HG03045 (cell line): ENCODE measurements around the gene JPH3.

Experiments
- ATAC-seq: cut with Tn5 transposase; IDR thresholded peaks from one replicate; pipeline ENCODE4 v1.9.1; 2021; ENCODE audit warnings: mild to moderate bottlenecking, moderate library complexity; ENCODE audit not compliant: unreplicated experiment

The JPH3 gene

GRCh38 chr16:87602001-87602775 is at the start of gene JPH3:
TSS of gene JPH3 (plus strand) at chr16:87602508. CDS start at chr16:87603147, 639 bp downstream.
- ATAC-seq = no peak

- no peak for ATAC-seq
Observed at GRCh38 chr16:87552772-87553573, 49.3 kb upstream of the JPH3 start.

GRCh38 chr16:87554754-87555427 is 47.4 kb upstream of the JPH3 start:
- ATAC-seq = no peak

DNA sequence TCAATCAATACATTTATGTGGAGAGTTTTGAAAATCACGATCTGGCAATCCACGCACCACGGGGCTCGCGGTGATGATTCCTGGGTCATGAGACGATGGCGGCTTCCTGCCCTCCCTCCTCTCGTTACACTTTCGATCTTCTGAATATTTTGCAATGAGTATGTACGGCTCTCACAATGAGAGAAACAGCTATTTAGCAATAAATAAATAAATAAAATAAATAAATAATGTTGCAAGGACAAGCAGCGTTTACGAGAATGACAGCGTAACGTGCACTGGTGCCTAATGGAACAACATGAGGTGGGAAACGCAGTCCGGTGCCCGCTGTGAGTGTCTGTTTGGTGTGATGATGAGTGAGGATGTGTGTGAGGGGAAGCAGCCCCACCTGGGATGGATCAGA is 46.7 kb upstream of the JPH3 start:
- ATAC-seq = no peak

DNA sequence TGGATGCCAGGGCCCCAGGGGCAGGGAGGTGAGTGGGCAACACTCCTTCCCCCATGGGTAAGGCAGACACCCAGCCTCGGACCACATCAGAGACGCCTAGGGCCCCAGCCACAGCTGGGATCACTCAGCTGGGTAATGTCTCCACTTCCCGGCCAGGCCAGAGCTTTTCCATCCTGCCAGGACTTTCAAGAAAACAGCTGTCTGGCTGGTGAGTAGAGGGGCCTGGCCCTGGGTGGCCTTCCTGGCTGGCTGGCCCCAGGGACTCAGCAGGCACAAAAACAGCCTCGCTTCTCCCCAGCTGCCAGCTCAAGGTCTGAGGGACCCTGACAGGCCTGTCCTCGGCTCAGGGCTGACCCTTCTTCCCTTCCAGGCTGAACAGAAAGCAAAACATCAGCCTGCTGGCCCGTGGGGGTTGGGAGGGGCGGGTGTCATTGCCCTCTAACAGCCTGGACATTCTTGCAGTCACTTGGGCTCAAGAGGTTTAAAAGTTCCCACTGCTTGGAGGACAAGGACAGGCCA is 45.3 kb upstream of the JPH3 start:
- no peak for ATAC-seq

DNA sequence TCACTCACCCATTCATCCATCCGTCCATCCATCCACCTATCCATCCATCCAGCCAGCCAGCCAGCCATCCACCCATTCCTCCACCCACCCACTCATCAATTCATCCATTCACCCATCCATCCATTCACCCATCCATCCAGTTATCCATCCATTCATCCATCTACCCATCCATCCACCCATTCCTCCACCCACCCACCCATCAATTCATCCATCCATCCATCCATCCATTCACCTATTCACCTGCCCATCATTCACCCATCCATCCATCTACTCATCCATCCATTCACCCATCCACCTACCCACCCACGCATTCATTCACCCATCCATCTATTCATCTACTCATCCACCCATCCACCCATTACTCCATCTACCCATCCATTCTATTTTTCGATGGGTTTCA is 43.6 kb upstream of the JPH3 start:
- ATAC-seq = no peak

DNA sequence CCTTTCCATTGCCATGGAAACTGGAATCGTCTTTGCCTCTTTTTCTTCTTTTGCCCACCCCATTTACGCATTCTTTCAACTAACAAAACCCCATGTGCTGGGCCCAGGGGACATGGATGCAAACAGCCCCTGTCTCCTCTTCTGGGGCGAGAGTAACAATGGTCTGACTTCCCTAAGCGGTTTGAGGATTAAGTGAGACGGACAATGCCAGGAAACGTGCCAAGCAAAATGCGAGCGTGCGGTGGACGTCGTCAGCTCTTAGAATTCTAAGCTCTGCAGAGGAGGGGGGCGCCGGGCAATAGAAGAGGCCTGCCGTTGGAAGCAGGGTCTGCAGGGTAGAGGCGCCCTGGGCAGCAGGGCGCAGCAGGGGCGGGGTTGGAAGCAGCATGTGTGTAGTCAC is 42.4 kb upstream of the JPH3 start:
- ATAC-seq = no peak

- no peak for ATAC-seq
Observed at GRCh38 chr16:87560428-87561199, 41.7 kb upstream of the JPH3 start.

GRCh38 chr16:87561200-87562105 is 40.9 kb upstream of the JPH3 start:
- no peak for ATAC-seq

DNA sequence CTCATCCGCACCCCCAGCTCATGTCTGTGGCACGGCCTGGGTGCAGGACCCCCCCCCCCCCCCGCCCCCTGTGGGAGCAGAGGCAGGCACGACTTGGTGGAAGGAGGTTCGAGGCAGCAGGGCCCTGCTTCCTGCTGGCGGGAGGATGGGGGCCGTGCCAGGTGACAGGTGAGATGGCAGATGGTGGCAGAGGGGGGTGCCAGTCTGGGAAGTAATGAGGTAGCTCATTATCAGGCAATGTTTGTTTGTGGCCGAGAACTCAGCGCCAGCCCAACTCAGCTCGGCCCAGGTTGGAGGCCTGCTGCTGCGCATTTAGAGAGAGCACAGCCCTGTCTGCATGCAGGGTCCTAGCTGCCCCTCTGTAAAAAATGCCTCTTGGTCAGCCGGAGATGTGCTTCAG is 40.1 kb upstream of the JPH3 start:
- no peak for ATAC-seq

- no peak for ATAC-seq
Observed at GRCh38 chr16:87563022-87563421, 39.3 kb upstream of the JPH3 start.

DNA sequence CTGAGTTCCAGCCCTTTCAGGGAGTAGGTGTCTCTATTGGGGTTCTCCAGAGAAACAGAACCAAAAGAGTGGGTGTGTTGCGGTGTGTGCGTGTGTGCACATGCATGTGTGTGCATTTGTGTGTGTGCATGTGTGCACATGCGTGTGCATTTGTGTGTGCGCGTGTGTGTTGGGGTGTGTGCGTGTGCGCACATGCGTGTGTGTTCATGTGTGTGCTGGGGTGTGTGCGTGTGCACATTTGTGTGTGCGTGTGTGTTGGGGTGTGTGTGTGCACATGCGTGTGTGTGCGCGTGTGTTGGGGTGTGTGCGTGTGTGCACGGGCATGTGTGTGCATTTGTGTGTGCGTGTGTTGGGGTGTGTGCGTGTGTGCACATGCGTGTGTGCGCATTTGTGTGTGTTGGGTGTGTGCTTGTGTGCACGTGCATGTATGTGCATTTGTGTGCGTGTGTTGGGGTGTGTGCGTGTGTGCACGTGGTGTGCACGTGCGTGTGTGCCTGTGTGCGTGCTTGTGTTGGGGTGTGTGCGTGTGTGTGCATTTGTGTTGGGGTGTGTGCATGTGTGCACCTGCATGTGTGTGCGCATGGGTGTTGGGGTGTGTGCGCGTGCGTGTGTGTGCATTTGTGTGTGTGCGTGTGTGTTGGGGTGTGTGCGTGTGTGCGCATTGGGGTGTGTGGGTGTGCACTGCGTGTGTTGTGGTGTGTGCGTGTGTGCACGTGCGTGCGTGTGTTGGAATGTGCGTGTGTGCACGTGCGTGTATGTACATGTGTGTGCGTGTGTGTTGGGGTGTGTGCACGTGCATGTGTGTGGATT is 38.4 kb upstream of the JPH3 start:
- no peak for ATAC-seq

DNA sequence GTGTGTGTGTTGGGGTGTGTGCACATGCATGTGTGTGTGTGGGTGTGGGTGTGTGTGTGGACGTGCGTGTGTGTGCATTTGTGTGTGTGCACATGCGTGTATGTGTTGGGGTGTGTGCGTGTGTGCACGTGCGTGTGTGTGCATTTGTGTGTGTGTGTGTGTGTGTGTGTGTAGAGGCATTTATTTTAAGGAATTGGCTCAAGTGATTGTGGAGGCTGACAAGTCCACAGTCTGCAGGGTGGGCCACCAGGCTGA is 37.9 kb upstream of the JPH3 start:
- no peak for ATAC-seq

DNA sequence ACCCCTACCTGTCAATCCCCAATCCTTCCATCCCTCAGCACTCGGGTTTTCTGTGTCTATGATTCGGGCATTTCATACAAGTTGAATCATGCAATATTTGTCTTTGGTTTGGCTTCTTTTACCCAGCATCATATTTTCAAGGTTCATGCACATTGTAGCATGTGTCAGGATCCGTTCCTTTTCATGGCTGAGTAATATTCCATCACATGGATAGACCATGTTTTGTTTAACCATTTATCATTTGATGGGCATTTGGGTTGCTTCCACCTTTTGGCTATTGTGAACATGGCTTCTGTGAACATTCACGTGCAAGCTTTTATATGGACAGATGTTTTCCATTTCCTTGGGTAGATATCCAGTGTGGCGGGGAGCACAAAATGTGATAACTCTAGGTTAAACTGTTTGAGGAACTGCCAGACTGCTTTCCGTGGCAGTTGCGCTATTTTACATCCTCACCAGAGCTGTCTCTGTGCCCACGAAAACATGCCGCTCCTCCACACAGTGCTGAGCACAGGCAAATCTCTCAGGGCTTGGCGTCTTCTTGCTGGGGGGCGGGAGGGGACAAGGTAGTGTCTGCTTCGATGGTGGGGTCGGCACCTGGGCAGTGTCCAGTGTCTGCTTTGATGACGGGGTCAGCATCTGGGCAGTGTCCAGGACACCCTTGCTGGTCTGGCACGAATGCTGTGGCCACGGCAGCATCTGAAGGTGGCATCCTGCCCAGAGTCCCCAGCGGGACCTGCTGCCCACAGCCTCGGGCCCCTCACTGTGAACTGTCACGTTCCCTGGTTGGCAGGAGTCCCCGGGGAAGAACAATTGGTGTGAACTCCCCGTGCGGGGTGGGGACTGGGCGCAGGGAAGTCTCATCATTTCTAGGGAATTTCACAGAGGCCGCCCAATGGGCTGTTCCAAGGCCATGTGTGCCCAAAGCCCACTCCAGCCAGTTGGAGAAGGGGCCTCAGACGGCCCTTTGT is 32.4 kb upstream of the JPH3 start:
- no peak for ATAC-seq

GRCh38 chr16:87570572-87570937 is 31.8 kb upstream of the JPH3 start:
- ATAC-seq = no peak

DNA sequence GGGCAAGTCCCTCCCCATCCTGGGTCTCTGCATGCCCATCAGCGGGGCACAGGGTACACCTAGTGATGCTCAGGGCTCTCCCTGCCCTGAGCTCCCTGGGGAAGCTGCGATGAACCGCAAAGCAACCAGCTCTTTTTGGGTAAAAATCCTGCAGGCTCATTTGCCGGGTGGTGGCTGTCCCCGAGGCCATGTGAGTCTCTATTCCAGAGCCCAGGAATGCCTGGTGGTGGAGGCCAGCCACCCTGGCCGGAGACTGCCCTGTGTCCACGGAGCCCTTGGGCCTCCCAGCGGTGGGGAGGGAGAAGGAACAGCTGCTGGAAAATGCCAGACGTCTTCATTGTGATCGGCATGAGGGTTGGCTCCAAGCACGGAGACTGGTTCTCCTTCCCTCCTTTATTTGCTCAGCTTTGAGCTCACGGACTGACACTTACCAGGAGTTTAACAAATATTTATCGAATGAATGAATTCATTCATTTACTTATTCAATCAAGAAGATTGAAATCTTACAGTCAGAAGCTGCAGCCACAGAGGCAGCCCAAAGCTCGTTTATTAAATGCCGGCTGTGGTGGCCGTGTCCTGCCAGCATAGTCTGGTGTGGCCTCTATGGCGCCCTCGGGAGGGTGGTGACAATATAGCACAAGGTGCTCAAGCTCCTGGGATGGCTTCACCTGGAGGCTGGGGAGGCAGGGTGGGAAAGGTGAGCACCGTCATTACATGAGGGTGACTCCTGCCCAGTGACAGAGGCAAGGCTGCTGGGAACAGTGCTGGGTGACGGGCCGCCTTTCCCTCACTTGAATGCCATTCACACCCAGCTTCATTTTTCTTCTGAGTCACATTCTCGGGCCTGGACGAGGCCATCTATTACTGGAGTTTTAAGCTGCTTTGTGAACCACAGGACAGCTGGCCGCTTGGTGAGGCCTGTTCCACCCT is 31.1 kb upstream of the JPH3 start:
- ATAC-seq = no peak

GRCh38 chr16:87571868-87572244 is 30.5 kb upstream of the JPH3 start:
- no peak for ATAC-seq
